Psoas muscle (tissue), 8 donors: Measurements from ENCODE around the gene GIGYF1. TPM values are rescaled to one million over a fixed set of nuclear protein-coding genes. Genes with fewer than 3 reads are reported as not detected.
A peak's percentile ranks its signal among the peaks of the same experiment; 100 is the strongest.

Experiments used
- ATAC-seq, 4 donors: fragments of 200-7000 bp; cut with Tn5 transposase; one replicate each; pipeline ENCODE4 v1.9.1; 2020; ENCODE audit warnings: moderate library complexity in 3 of 4, mild to moderate bottlenecking in 2 of 4
- DNase-seq, 2 donors: peaks; one replicate each; pipeline ENCODE4 v3.0.0-alpha.2; 2020
- H3K27ac ChIP-seq: fragments of 200-600 bp; one replicate; pipeline ENCODE4 v1.8.0; 2022
- H3K27me3 ChIP-seq, 3 donors: fragments of 200-600 bp in 1 of 3; one replicate each; pipeline versions ENCODE4 v1.6.1 to v1.8.0; 2013 to 2022; ENCODE audit warnings: low read length in 2 of 3, mild to moderate bottlenecking in 2 of 3, moderate library complexity in 1 of 3; ENCODE audit not compliant: insufficient read depth in 3 of 3
- H3K36me3 ChIP-seq, 2 donors: fragments of 200-600 bp in 1 of 2; one replicate each; pipeline versions ENCODE4 v1.6.1 to v1.8.0; 2013 to 2022; ENCODE audit warnings: low read depth in 1 of 2, mild to moderate bottlenecking in 1 of 2, moderate library complexity in 1 of 2; ENCODE audit not compliant: insufficient read depth in 1 of 2
- H3K4me1 ChIP-seq: fragments of 200-600 bp; one replicate; pipeline ENCODE4 v1.8.0; 2022
- H3K4me3 ChIP-seq: fragments of 200-600 bp; one replicate; pipeline ENCODE4 v1.8.0; 2022; ENCODE audit warnings: mild to moderate bottlenecking
- H3K9me3 ChIP-seq: fragments of 200-600 bp; one replicate; pipeline ENCODE4 v1.8.0; 2022
- WGBS, 3 donors: extraction: QIAGEN DNeasy Blood & Tissue Kit; methylation state at CpG; one replicate each; pipeline versions ENCODE4 v1.1.6 to v1.1.7; 2013; 5-methylcytosine and 5-hydroxymethylcytosine counted together
- intact Hi-C, 2 donors: fragments of 100-400 bp; cut with DNase I; formaldehyde crosslinking; loops; one replicate each; pipeline versions ENCODE4 v1.11.0 to v1.14.2; 2022
- polyA plus RNA-seq, 3 donors: library from polyadenylated mRNA; stranded (reverse); fragments of 200-250 nt; gene quantifications; one replicate each; pipeline ENCODE4 v1.2.3, GENCODE V29; 2013
- total RNA-seq, 4 donors: library from RNA; stranded (reverse); fragmentation: NEBNext Ultra II Directional in 2 of 4; extraction: Animal tissue kit (Norgen Biotek cat#: 25700) in 2 of 4; gene quantifications; one replicate each; pipeline versions ENCODE4 v1.2.1 to v1.2.4, GENCODE V29; 2021 to 2023
- TF ChIP-seq, protein P1 (sequence below): fragments of 200-600 bp; IDR thresholded peaks from one replicate; pipeline ENCODE4 v1.8.0; 2022; ENCODE audit warnings: antibody characterized with exemption
- donor health status: healthy with polysubstance abuse.
- donor health status: DM: no; HTN: no; CAD: no; lungs with moderate emphysema.
- donor health status: Bipolar disorder and iron deficiency.
- donor health status: healthy.
- donor health status: DM: yes; HTN: yes; CAD: no.
- donor health status: DM: no; HTN: no; CAD: no.
- donor health status: DM: no; HTN: no; CAD: no.
- donor health status: DM: yes; HTN: yes; CAD: no.

GIGYF1 gene
- total and polyA plus RNA-seq, 7 donors: 9.9 to 39.1 (median 18.0) TPM

- intact Hi-C loops: no loop called here
- no peak overlapping the region for H3K27ac ChIP-seq
- H3K36me3 ChIP-seq: peaks cover 3 to 98% of the 10 kb centered on the region in 2 donors
- H3K4me1 ChIP-seq: no peaks in the 10 kb centered on the region
- no peaks in the 10 kb centered on the region for H3K27me3 ChIP-seq
- TF ChIP-seq, protein P1, sequence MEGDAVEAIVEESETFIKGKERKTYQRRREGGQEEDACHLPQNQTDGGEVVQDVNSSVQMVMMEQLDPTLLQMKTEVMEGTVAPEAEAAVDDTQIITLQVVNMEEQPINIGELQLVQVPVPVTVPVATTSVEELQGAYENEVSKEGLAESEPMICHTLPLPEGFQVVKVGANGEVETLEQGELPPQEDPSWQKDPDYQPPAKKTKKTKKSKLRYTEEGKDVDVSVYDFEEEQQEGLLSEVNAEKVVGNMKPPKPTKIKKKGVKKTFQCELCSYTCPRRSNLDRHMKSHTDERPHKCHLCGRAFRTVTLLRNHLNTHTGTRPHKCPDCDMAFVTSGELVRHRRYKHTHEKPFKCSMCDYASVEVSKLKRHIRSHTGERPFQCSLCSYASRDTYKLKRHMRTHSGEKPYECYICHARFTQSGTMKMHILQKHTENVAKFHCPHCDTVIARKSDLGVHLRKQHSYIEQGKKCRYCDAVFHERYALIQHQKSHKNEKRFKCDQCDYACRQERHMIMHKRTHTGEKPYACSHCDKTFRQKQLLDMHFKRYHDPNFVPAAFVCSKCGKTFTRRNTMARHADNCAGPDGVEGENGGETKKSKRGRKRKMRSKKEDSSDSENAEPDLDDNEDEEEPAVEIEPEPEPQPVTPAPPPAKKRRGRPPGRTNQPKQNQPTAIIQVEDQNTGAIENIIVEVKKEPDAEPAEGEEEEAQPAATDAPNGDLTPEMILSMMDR: no peak
- no peak overlapping the region for H3K4me3 ChIP-seq
- H3K9me3 ChIP-seq: no peaks in the 10 kb centered on the region
- 82 to 85% (median 83%) methylated on average over 27 to 28 of the region's 28 CpGs for WGBS, 3 donors
- DNase-seq: peak in 1 of 2 donors; percentile 56
- no peak for ATAC-seq
Observed at GRCh38 chr7:100682991-100683658, 10.9 kb downstream of the GIGYF1 start.

- Histone ChIP-seq H3K36me3 (peaks cover 3 to 98% of the 10 kb centered on the region in 2 donors), H3K27ac (no peak overlapping the region), H3K9me3 (no peaks in the 10 kb centered on the region), H3K4me3 (no peak overlapping the region), H3K27me3 (no peaks in the 10 kb centered on the region), H3K4me1 (no peaks in the 10 kb centered on the region)
- 78 to 83% (median 80%) methylated on average over 22 to 25 of the region's 25 CpGs for WGBS, 3 donors
- TF ChIP-seq, protein P1: no peak
- DNase-seq (peak in 1 of 2 donors; percentile 58), ATAC-seq (peak in 1 of 4 donors; percentile 2)
- intact Hi-C loops: no loop called here
Observed at GRCh38 chr7:100682228-100682741, 11.8 kb downstream of the GIGYF1 start.

GRCh38 chr7:100681491-100682227 lies 12.4 kb downstream of the GIGYF1 start:
- 68 to 69% (median 68%) methylated on average over 27 to 29 of the region's 29 CpGs for WGBS, 3 donors
- H3K4me3 ChIP-seq: no peak overlapping the region
- DNase-seq (no peak), ATAC-seq (no peak)
- H3K27ac ChIP-seq: no peak overlapping the region
- intact Hi-C loops: no loop called here
- H3K9me3 ChIP-seq: no peaks in the 10 kb centered on the region
- no peaks in the 10 kb centered on the region for H3K4me1 ChIP-seq
- no peaks in the 10 kb centered on the region for H3K27me3 ChIP-seq
- TF ChIP-seq, protein P1: no peak
- H3K36me3 ChIP-seq: peaks cover 3 to 98% of the 10 kb centered on the region in 2 donors

- Histone ChIP-seq H3K27ac (peak overlapping the region; percentile 30), H3K9me3 (no peaks in the 10 kb centered on the region), H3K4me1 (no peaks in the 10 kb centered on the region), H3K27me3 (no peaks in the 10 kb centered on the region), H3K4me3 (no peak overlapping the region), H3K36me3 (peaks cover 3 to 93% of the 10 kb centered on the region in 2 donors)
- intact Hi-C loops: no loop called here
- ATAC-seq (peak in 2 of 4 donors; percentile 7 to 8), DNase-seq (peak in 1 of 2 donors; percentile 62)
- TF ChIP-seq, protein P1: no peak
- WGBS, 3 donors: 73 to 92% (median 76%) methylated on average over 18 of the region's 18 CpGs
Observed at GRCh38 chr7:100680576-100681271, 13.3 kb downstream of the GIGYF1 start.
